GM12801 (cell line): Measurements from ENCODE around the gene MYF5.

Experiments
- TF ChIP-seq, protein P1 (sequence below): IDR thresholded peaks from one replicate; pipeline ENCODE4 v1.5.1; 2011; ENCODE audit warnings: control low read depth; ENCODE audit not compliant: insufficient read length; ENCODE audit errors: extremely low read depth

The MYF5 gene

DNA sequence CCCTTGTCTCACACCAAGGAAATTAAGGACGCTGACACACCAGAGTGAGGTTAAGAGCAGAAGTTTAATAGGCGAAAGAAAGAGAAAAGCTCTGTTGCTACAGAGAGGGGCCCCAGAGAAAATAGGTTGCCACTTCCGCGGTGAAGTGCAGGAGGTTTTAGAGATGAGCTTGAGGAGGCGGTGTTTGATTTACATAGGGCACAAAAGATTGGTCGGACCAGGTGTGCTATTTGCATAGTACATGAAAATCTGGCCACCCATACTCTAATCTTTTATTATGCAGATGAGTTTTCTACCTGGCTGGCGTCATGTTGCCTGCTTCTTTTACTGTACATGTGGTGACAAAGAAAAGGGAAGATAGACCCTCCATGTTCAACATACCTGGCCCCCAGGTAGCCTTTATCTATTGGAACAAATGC lies 32.6 kb upstream of the MYF5 start:
- TF ChIP-seq, protein P1, sequence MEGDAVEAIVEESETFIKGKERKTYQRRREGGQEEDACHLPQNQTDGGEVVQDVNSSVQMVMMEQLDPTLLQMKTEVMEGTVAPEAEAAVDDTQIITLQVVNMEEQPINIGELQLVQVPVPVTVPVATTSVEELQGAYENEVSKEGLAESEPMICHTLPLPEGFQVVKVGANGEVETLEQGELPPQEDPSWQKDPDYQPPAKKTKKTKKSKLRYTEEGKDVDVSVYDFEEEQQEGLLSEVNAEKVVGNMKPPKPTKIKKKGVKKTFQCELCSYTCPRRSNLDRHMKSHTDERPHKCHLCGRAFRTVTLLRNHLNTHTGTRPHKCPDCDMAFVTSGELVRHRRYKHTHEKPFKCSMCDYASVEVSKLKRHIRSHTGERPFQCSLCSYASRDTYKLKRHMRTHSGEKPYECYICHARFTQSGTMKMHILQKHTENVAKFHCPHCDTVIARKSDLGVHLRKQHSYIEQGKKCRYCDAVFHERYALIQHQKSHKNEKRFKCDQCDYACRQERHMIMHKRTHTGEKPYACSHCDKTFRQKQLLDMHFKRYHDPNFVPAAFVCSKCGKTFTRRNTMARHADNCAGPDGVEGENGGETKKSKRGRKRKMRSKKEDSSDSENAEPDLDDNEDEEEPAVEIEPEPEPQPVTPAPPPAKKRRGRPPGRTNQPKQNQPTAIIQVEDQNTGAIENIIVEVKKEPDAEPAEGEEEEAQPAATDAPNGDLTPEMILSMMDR = no peak

DNA sequence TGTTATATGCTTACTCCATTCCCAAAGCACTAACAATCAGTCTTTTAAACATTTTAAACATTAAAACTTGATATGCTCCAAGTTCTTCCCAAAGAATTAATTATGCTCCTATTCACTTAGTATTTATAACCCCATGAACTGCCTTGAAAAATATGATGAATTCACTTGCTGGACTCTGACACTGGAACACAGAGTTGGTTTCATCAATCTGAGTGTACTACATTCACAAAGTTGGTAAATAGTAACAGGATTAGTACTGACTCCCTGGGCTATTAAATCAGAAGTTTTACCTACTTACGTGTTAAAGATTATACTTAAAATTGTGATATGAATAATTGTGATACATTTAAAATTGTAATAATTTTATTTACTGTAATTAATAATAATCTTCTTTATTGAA lies 26.6 kb upstream of the MYF5 start:
- TF ChIP-seq, protein P1 = no peak

DNA sequence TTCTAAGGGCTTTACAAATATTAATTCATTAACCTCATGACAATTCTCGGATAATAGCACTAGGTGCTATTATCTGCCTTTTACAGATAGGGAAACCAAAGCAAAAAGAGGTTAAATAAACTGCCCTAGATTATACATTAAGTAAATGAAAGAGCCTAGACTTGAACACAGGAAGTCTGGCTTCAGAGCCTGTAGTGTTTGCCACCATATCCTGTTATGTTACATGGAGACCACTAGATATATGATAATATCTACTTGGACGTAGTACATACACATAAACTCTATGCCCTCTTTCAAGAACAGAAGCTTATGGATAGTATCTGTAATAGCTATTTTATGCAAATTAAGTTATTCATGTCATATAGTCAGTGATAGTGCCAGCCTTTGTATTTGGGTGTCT lies 26.2 kb upstream of the MYF5 start:
- TF ChIP-seq, protein P1 = no peak

DNA sequence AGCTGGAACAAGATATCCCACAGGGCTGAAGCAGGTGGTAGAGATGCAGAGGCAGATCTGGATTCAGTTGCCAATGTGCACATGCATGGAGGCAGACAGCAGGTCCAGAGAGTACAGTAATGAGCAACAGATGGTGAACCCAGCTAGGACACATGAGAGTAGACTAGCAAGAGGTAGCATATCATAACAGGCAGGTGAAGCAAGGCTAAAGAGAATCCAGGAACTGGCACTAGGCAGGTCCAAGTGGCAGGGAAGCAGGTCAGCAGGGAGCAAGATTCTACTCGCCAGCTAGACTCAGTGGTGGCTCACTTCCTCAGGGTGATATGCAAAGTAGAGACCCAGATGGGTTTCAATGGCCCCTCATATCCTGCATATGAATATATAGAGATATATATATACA lies 24.6 kb upstream of the MYF5 start:
- TF ChIP-seq, protein P1 = no peak

DNA sequence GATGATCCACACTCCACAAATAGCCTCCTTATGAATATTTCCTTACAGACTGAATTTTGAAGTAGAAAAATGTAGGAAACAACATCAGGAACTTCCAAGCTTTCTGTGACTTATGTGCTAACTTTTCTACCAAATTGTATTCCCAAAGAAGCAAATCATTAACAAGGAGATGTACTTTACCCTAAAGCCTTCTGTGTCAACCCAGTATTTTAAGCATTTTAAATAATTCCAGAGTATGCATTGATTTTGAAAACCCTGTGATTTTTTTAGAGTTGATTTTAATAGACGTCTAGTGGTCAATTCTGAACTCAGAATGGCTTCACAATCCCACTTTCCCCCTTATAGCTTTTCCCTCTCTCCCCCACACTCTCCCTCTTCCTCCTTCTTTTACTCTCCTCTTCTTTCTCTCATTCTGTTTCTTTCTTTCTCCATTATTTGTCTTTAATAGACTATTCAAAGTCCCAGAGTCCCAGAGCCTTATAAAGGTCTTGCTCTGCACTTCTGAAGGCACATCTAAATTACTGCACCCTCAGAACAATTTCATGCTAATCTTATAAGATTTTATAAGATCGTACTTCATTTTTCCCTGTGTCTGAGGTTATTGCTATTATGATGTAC lies 19.3 kb upstream of the MYF5 start:
- TF ChIP-seq, protein P1 = no peak

DNA sequence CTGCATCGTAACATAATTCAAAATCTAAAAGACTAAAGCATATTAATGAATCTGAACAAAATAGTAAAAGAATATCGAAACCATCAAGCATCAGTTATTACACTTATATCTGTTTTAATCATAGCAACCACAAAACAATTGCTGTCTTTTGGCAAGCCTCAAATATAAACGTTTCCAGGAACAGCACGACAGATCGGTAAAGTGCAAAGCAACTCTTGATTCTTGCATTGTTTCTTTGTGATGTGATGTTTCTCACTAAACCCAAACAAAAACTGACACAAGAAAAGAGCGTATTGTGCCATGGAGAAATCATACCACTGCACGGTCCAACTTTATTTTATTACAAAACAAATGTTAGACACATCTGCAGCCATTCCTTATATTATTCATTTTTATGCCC lies 18.5 kb upstream of the MYF5 start:
- TF ChIP-seq, protein P1 = no peak

DNA sequence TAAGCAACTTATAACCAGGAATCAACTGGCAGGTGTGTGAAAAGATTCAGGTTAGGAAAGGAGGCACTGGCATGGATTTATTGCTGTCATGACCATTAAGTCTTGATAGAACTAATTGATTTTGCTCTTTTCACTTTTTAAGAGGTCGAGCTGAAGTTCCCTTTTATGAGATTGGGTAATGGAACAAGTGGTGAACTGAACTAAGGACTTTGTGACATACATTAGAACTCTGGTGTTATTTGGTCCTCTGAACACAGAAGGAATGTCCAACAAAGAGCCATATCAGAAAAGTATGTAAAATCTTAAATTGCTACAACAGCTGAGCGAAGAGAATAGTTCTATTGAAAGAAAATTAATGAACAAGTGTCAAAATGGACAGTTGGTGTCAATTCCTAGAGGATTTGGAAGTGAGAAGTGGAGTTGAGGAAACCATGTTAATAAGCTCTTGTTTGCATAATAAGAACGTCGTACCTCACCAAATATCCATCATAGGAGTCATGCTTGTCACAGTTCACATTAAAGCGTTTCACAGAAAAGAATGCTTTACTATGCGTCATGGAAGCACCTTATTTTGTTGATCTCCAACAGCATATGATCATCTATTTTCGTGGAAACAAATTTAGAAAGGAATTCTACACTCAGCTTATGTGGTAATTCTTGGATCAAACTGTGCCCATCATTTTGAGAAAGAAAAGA lies 17.7 kb upstream of the MYF5 start:
- TF ChIP-seq, protein P1 = no peak
